GM12878 (cell line): ENCODE results near the gene CHST4.
"Not testable (repeated sequence)": the region's sequence is repeated elsewhere in the genome, so short reads cannot be mapped to it uniquely, and the experiment has no call there.

ENCODE experiments used
- CBX5 ChIP-seq: sonication (generic); IDR thresholded peaks from 2 replicates; pipeline ENCODE4 v1.6.1; 2016; ENCODE audit warnings: low read depth, moderate library complexity, mild to moderate bottlenecking, inconsistent platforms
- CHD4 ChIP-seq: fragments of 200-600 bp; sonication (generic); IDR thresholded peaks from 2 replicates; pipeline ENCODE4 v1.6.1; 2016; ENCODE audit warnings: mild to moderate bottlenecking
- CTCF ChIP-seq, 3 experiments: IDR thresholded peaks in 2 of 3; conservative IDR thresholded peaks in 1 of 3; 2 replicates each; pipeline ENCODE4 v1.5.1; 2011; ENCODE audit warnings: low read depth in 3 of 3, low read length in 3 of 3, mild to moderate bottlenecking in 3 of 3, control low read depth in 2 of 3, moderate library complexity in 2 of 3, inconsistent platforms in 1 of 3, mixed read lengths in 1 of 3; ENCODE audit not compliant: control insufficient read depth in 2 of 3, insufficient read depth in 1 of 3; ENCODE audit errors: extremely low read depth in 1 of 3
- FOXM1 ChIP-seq: IDR thresholded peaks from 2 replicates; pipeline ENCODE4 v1.6.1; 2012; ENCODE audit warnings: low read depth, mild to moderate bottlenecking, inconsistent platforms, low read length, moderate library complexity
- KAT2A ChIP-seq: conservative IDR thresholded peaks from 2 replicates; pipeline ENCODE4 v1.6.1; 2011; ENCODE audit warnings: low read depth, low read length; ENCODE audit not compliant: control insufficient read depth
- MAX ChIP-seq: IDR thresholded peaks from 2 replicates; pipeline ENCODE4 v1.6.1; 2012; ENCODE audit warnings: low read depth, low read length, improper control_type of control experiment
- MYC ChIP-seq: IDR thresholded peaks from 2 replicates; pipeline ENCODE4 v1.6.1; 2011; ENCODE audit warnings: mild to moderate bottlenecking, low read length, moderate library complexity, inconsistent platforms; ENCODE audit not compliant: insufficient read depth, insufficient replicate concordance, insufficient read length, severe bottlenecking
- POLR2A ChIP-seq: IDR thresholded peaks from 2 replicates; pipeline ENCODE4 v1.6.1; 2011; ENCODE audit warnings: low read depth, mild to moderate bottlenecking, low read length
- SIN3A ChIP-seq: IDR thresholded peaks from 2 replicates; pipeline ENCODE4 v1.6.1; 2012; ENCODE audit warnings: low read depth, low read length, improper control_type of control experiment
- YY1 ChIP-seq: IDR thresholded peaks from 2 replicates; pipeline ENCODE4 v1.6.1; 2011; ENCODE audit warnings: low read depth, mild to moderate bottlenecking, low read length
- ZNF274 ChIP-seq: IDR thresholded peaks from one replicate; pipeline ENCODE4 v1.8.0; 2011; ENCODE audit not compliant: insufficient read length, insufficient read depth
- ZZZ3 ChIP-seq: IDR thresholded peaks from 2 replicates; pipeline ENCODE4 v1.6.1; 2011; ENCODE audit warnings: low read depth; ENCODE audit not compliant: control insufficient read depth, insufficient read length

GRCh38 chr16:71561886-71562285 lies 35.7 kb downstream of the CHST4 start:
- not testable (repeated sequence) for TF ChIP-seq ZNF274; ZZZ3; FOXM1; MAX; KAT2A; CBX5; CTCF (IDR thresholded peaks at IDR 0.05 in 2 of 3, conservative IDR thresholded peaks at IDR 0.05 in 1 of 3; ENCODE audit: control insufficient read depth in 2 of 3, extremely low read depth in 1 of 3, insufficient read depth in 1 of 3, low read depth in 3 of 3, low read length in 3 of 3); MYC; POLR2A; SIN3A; YY1; CHD4
